ENCODE measurements around the gene CPXM2. TPM values are rescaled to one million over a fixed set of nuclear protein-coding genes. Genes with fewer than 3 reads are reported as not detected.

Gene CPXM2
- total RNA-seq, 1 experiment from 2014 or later, result not detected

DNA sequence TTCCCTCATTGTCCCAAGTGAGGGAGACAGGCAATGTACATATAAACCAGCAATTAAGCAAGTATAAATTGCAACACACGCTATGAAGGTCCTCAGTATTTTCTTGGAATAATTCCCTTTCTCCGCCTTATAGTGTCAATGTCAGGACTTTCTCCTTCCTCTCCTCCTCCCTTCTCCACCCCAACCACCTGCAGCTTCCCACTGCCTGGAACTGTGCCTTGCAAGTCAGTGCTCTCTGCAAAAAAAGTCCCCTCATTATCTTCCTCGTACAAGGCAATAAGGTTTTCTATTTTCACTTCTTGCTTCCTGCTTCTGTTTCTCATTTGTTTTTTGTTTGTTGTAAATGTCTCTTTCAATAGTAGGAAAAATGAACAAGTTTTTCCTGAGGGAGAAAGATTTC lies 113.7 kb downstream of the CPXM2 start:
- Mint-ChIP-seq H3K4me3 (ENCODE audit: unreplicated experiment) (no peak overlapping the region), H3K27ac (ENCODE audit: unreplicated experiment) (no peak overlapping the region), H3K27me3 (ENCODE audit: insufficient read depth, unreplicated experiment) (peaks cover 23% of the 10 kb centered on the region), H3K36me3 (ENCODE audit: insufficient read depth, unreplicated experiment) (no peaks in the 10 kb centered on the region), H3K4me1 (ENCODE audit: low read depth, unreplicated experiment) (no peaks in the 10 kb centered on the region), H3K9me3 (ENCODE audit: unreplicated experiment) (peaks cover 6% of the 10 kb centered on the region)
- BruUV-seq (replicated peaks), result no TSS peak
- no peaks in the 10 kb centered on the region for H3K36me3 ChIP-seq (ENCODE audit: control insufficient read depth, insufficient read depth, low read length)
- no peak overlapping the region for H3K4me3 ChIP-seq (ENCODE audit: low read depth, low read length)
- no peaks in the 10 kb centered on the region for H3K27me3 ChIP-seq (replicated peaks; ENCODE audit: control insufficient read depth, insufficient read depth, low read length)
- H3K4me1 ChIP-seq, result no peaks in the 10 kb centered on the region
- no peak for DNase-seq
- H3K9me3 ChIP-seq, result no peaks in the 10 kb centered on the region
- ChIA-PET CTCF (no interaction called here), POLR2A (no interaction called here)
- intact Hi-C loops (cut with micrococcal nuclease; ENCODE audit: unreplicated experiment), result no loop called here
- TF ChIP-seq, protein P1, sequence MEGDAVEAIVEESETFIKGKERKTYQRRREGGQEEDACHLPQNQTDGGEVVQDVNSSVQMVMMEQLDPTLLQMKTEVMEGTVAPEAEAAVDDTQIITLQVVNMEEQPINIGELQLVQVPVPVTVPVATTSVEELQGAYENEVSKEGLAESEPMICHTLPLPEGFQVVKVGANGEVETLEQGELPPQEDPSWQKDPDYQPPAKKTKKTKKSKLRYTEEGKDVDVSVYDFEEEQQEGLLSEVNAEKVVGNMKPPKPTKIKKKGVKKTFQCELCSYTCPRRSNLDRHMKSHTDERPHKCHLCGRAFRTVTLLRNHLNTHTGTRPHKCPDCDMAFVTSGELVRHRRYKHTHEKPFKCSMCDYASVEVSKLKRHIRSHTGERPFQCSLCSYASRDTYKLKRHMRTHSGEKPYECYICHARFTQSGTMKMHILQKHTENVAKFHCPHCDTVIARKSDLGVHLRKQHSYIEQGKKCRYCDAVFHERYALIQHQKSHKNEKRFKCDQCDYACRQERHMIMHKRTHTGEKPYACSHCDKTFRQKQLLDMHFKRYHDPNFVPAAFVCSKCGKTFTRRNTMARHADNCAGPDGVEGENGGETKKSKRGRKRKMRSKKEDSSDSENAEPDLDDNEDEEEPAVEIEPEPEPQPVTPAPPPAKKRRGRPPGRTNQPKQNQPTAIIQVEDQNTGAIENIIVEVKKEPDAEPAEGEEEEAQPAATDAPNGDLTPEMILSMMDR (IDR thresholded peaks at IDR 0.05; ENCODE audit: insufficient read depth in 1 of 2, low read depth in 1 of 2, low read length in 1 of 2, severe bottlenecking in 1 of 2, unreplicated experiment in 1 of 2), result no peak

DNA sequence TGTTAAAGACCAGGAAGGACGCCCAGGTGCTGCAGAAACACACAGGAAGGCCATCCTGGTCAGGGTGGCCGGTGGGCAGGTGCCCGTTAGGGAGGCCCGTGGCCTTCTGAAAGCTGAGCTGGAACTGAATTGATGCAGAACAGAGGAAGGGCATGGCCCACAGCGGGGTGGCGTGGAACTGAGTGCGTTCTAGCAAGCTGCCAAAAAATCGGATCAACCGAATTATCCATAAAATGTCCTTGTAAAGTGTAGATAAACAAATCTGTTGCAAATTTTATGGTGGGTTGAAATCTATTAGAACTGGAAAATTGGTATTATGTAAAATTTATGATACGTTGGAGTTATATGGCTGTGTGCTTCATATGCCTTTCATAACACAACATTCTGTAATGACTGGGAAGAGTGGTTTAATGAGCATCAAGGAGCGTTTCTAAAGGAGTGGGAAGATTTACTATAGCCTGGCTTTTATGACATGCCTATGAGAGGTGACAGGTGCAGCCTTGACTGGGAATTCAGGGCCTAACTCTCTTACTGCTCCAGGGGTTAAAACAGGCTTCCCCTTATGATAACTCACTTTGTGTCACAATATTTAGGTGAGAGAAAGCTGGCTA lies 117.4 kb downstream of the CPXM2 start:
- Mint-ChIP-seq H3K27ac (ENCODE audit: unreplicated experiment) (no peak overlapping the region), H3K36me3 (ENCODE audit: insufficient read depth, unreplicated experiment) (no peaks in the 10 kb centered on the region), H3K27me3 (ENCODE audit: insufficient read depth, unreplicated experiment) (peaks cover 22% of the 10 kb centered on the region), H3K9me3 (ENCODE audit: unreplicated experiment) (peaks cover 10% of the 10 kb centered on the region), H3K4me3 (ENCODE audit: unreplicated experiment) (no peak overlapping the region), H3K4me1 (ENCODE audit: low read depth, unreplicated experiment) (no peaks in the 10 kb centered on the region)
- no TSS peak for BruUV-seq (replicated peaks)
- no peaks in the 10 kb centered on the region for H3K27me3 ChIP-seq (replicated peaks; ENCODE audit: control insufficient read depth, insufficient read depth, low read length)
- no peaks in the 10 kb centered on the region for H3K4me1 ChIP-seq
- CTCF ChIA-PET, result no interaction called here
- no peak for DNase-seq
- no peaks in the 10 kb centered on the region for H3K36me3 ChIP-seq (ENCODE audit: control insufficient read depth, insufficient read depth, low read length)
- POLR2A ChIA-PET, result no interaction called here
- H3K4me3 ChIP-seq (ENCODE audit: low read depth, low read length), result no peak overlapping the region
- H3K9me3 ChIP-seq, result no peaks in the 10 kb centered on the region
- TF ChIP-seq, protein P1 (IDR thresholded peaks at IDR 0.05; ENCODE audit: insufficient read depth in 1 of 2, low read depth in 1 of 2, low read length in 1 of 2, severe bottlenecking in 1 of 2, unreplicated experiment in 1 of 2), result no peak
- intact Hi-C loops (cut with micrococcal nuclease; ENCODE audit: unreplicated experiment), result no loop called here

DNA sequence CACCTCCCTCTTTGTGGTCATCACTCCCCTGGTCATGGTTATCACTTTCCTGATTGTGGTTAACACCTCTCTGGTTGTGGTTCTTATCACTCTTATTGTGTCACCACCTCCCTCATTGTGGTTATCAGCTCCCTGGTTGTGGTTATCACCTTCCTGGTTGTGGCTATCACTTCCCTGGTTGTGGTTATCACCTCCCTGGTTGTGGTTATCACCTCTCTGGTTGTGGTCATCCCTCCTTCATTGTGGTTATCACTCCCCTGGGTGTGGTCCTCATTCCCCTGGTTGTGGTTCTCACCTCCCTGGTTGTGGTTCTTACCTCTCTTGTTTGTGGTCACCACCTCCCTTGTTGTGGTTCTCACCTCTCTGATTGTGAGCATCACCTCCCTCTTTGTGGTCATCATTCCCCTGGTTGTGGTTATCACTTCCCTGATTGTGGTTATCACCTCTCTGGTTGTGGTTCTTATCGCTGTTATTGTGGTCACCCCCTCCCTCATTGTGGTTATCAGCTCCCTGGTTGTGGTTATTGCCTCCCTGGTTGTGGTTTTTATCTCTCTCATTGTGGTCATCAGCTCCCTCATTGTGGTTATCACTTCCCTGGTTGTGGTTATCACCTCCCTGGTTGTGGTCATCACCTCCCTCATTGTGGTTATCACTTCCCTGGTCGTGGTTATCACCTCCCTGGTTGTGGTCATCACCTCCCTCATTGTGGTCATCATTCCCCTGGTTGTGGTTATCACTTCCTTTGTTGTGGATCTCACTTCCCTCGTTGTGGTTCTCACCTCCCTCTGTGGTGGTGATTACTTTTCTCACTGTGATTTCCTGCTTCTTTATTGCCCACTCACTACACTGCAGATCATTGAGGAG lies 118.7 kb downstream of the CPXM2 start:
- Mint-ChIP-seq H3K27me3 (ENCODE audit: insufficient read depth, unreplicated experiment) (peaks cover 19% of the 10 kb centered on the region), H3K36me3 (ENCODE audit: insufficient read depth, unreplicated experiment) (no peaks in the 10 kb centered on the region), H3K9me3 (ENCODE audit: unreplicated experiment) (peaks cover 10% of the 10 kb centered on the region), H3K4me3 (ENCODE audit: unreplicated experiment) (no peak overlapping the region), H3K4me1 (ENCODE audit: low read depth, unreplicated experiment) (no peaks in the 10 kb centered on the region), H3K27ac (ENCODE audit: unreplicated experiment) (no peak overlapping the region)
- TF ChIP-seq, protein P1 (IDR thresholded peaks at IDR 0.05; ENCODE audit: insufficient read depth in 1 of 2, low read depth in 1 of 2, low read length in 1 of 2, severe bottlenecking in 1 of 2, unreplicated experiment in 1 of 2), result no peak
- H3K4me1 ChIP-seq, result no peaks in the 10 kb centered on the region
- no peak for DNase-seq
- no peaks in the 10 kb centered on the region for H3K36me3 ChIP-seq (ENCODE audit: control insufficient read depth, insufficient read depth, low read length)
- H3K9me3 ChIP-seq, result no peaks in the 10 kb centered on the region
- ChIA-PET CTCF (no interaction called here), POLR2A (no interaction called here)
- no peaks in the 10 kb centered on the region for H3K27me3 ChIP-seq (replicated peaks; ENCODE audit: control insufficient read depth, insufficient read depth, low read length)
- intact Hi-C loops (cut with micrococcal nuclease; ENCODE audit: unreplicated experiment), result no loop called here
- H3K4me3 ChIP-seq (ENCODE audit: low read depth, low read length), result no peak overlapping the region
- no TSS peak for BruUV-seq (replicated peaks)

Data from Caco-2 (cell line).